HEK293T (cell line): ENCODE data around the gene WDR27.

Experiments used
- BHLHE40 ChIP-seq: fragments of 450-650 bp; IDR thresholded peaks from 2 replicates; pipeline ENCODE4 v1.6.1; 2016; ENCODE audit warnings: mild to moderate bottlenecking, moderate library complexity, borderline replicate concordance
- CTBP1 ChIP-seq: fragments of 450-650 bp; IDR thresholded peaks from 2 replicates; pipeline ENCODE4 v1.6.1; 2016; ENCODE audit warnings: borderline replicate concordance
- FOXK2 ChIP-seq: fragments of 450-650 bp; IDR thresholded peaks from 2 replicates; pipeline ENCODE4 v1.6.1; 2016; ENCODE audit warnings: mild to moderate bottlenecking
- FOXM1 ChIP-seq: fragments of 450-650 bp; IDR thresholded peaks from 2 replicates; pipeline ENCODE4 v1.6.1; 2017; ENCODE audit warnings: mild to moderate bottlenecking, borderline replicate concordance
- HDGF ChIP-seq: fragments of 450-650 bp; IDR thresholded peaks from 2 replicates; pipeline ENCODE4 v1.6.1; 2017; ENCODE audit warnings: antibody characterized with exemption, borderline replicate concordance
- L3MBTL2 ChIP-seq: fragments of 450-650 bp; conservative IDR thresholded peaks from 2 replicates; pipeline ENCODE4 v1.6.1; 2016; ENCODE audit warnings: mild to moderate bottlenecking
- LEF1 ChIP-seq: fragments of 450-650 bp; IDR thresholded peaks from 2 replicates; pipeline ENCODE4 v1.6.1; 2017; ENCODE audit warnings: mild to moderate bottlenecking, borderline replicate concordance
- SP1 ChIP-seq: fragments of 450-650 bp; IDR thresholded peaks from 2 replicates; pipeline ENCODE4 v1.6.1; 2017
- SUZ12 ChIP-seq: fragments of 450-650 bp; IDR thresholded peaks from 2 replicates; pipeline ENCODE4 v1.6.1; 2016; ENCODE audit warnings: mild to moderate bottlenecking
- TARDBP ChIP-seq: fragments of 450-650 bp; IDR thresholded peaks from 2 replicates; pipeline ENCODE4 v1.6.1; 2016
- ZNF384 ChIP-seq: fragments of 450-650 bp; IDR thresholded peaks from 2 replicates; pipeline ENCODE4 v1.6.1; 2016
- TF ChIP-seq, protein P1 (sequence below): fragments of 450-650 bp; IDR thresholded peaks from 2 replicates; pipeline ENCODE4 v1.6.1; 2016

DNA sequence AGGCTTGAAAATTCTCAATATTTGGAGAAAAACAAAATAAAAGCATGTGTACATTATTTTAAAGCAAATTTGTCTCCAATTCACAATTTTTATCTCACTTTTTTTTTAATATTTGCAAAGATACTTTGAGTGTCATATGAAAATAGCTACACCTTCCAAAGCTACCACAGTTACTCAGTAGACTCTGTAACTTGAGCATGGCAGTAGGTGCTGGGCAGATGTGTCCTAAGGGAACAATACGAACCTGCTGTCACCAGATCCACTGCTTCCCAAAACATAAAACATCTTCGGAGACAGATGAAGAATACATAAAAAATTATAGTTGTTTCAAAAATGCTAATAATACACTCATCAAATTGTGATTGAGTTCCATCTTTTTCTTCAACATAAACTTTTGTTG, 10.6 kb downstream of the WDR27 start:
- no peak for TF ChIP-seq HDGF
- TF ChIP-seq BHLHE40 = no peak
- TF ChIP-seq, protein P1, sequence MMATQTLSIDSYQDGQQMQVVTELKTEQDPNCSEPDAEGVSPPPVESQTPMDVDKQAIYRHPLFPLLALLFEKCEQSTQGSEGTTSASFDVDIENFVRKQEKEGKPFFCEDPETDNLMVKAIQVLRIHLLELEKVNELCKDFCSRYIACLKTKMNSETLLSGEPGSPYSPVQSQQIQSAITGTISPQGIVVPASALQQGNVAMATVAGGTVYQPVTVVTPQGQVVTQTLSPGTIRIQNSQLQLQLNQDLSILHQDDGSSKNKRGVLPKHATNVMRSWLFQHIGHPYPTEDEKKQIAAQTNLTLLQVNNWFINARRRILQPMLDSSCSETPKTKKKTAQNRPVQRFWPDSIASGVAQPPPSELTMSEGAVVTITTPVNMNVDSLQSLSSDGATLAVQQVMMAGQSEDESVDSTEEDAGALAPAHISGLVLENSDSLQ = no peak
- TF ChIP-seq FOXM1 = no peak
- no peak for TF ChIP-seq SUZ12
- TF ChIP-seq L3MBTL2 = no peak
- TF ChIP-seq SP1 = no peak
- TF ChIP-seq CTBP1 = no peak
- no peak for TF ChIP-seq LEF1
- TF ChIP-seq TARDBP = no peak
- TF ChIP-seq FOXK2 = no peak
- no peak for TF ChIP-seq ZNF384
